PC-9 (cell line): Measurements from ENCODE around the gene SLC7A6. TPM values are rescaled to one million over a fixed set of nuclear protein-coding genes. Genes with fewer than 3 reads are reported as not detected.

Source experiments
- BruUV-seq: library from RNA; stranded (reverse); fragments of 400-500 nt; replicated peaks from 2 replicates; lab custom pipeline; 2021; lab: Mats Ljungman, UMichigan
- CTCF ChIA-PET: fragments of 300-600 bp; sonication (Branson Sonifier 250); formaldehyde crosslinking; loops from one replicate; lab custom pipeline; 2022; ENCODE audit warnings: antibody characterized with exemption; lab: Charles Lee
- POLR2A ChIA-PET: fragments of 300-600 bp; sonication (Branson Sonifier 250); formaldehyde crosslinking; loops from one replicate; lab custom pipeline; 2022; ENCODE audit warnings: antibody characterized with exemption; ENCODE audit not compliant: unreplicated experiment; lab: Charles Lee
- DNase-seq, 2 experiments: peaks; one replicate each; pipeline versions ENCODE4 v3.0.0 to v3.0.0-alpha.2; 2015 to 2022; ENCODE audit warnings: mixed read lengths in 1 of 2
- H2AFZ ChIP-seq: fragments of 200-600 bp; sonication (generic); 2 replicates; pipeline ENCODE4 v1.8.1; 2017; ENCODE audit warnings: antibody characterized with exemption
- H3F3A ChIP-seq: fragments of 200-600 bp; sonication (generic); 2 replicates; pipeline ENCODE4 v1.8.1; 2017; ENCODE audit warnings: antibody characterized with exemption, mild to moderate bottlenecking, low read depth; ENCODE audit not compliant: insufficient read depth
- H3K27ac ChIP-seq: fragments of 200-600 bp; sonication (generic); 2 replicates; pipeline ENCODE4 v1.6.1; 2016; ENCODE audit warnings: mixed run types
- H3K27me3 ChIP-seq: fragments of 200-600 bp; sonication (generic); 2 replicates; pipeline ENCODE4 v1.6.1; 2016; ENCODE audit warnings: low read depth, mixed run types; ENCODE audit not compliant: insufficient read depth
- H3K36me3 ChIP-seq: fragments of 200-600 bp; sonication (generic); 2 replicates; pipeline ENCODE4 v1.6.1; 2016; ENCODE audit warnings: low read depth, mixed run types
- H3K4me1 ChIP-seq: fragments of 200-600 bp; sonication (generic); replicated peaks from 2 replicates; pipeline ENCODE4 v1.6.1; 2016; ENCODE audit warnings: mixed run types; ENCODE audit not compliant: insufficient read depth
- H3K4me2 ChIP-seq: fragments of 200-600 bp; sonication (generic); 2 replicates; pipeline ENCODE4 v1.6.1; 2017; ENCODE audit warnings: mixed run types
- H3K4me3 ChIP-seq: fragments of 200-600 bp; sonication (generic); 2 replicates; pipeline ENCODE4 v1.6.1; 2016; ENCODE audit warnings: mixed run types
- H3K79me2 ChIP-seq: fragments of 200-600 bp; sonication (generic); 2 replicates; pipeline ENCODE4 v1.6.1; 2017; ENCODE audit warnings: low read depth, mixed run types
- H3K9me2 ChIP-seq: fragments of 200-600 bp; sonication (generic); 2 replicates; pipeline ENCODE4 v1.8.1; 2017; ENCODE audit warnings: mild to moderate bottlenecking; ENCODE audit not compliant: insufficient read depth
- H3K9me3 ChIP-seq: fragments of 200-600 bp; sonication (generic); 2 replicates; pipeline ENCODE4 v1.8.1; 2016; ENCODE audit warnings: low read depth; ENCODE audit not compliant: insufficient read depth
- H4K20me1 ChIP-seq: fragments of 200-600 bp; sonication (generic); 2 replicates; pipeline ENCODE4 v1.8.1; 2017; ENCODE audit not compliant: insufficient read depth
- EZH2 ChIP-seq: fragments of 200-600 bp; sonication (generic); IDR thresholded peaks from 2 replicates; pipeline ENCODE4 v1.8.0; 2017; ENCODE audit warnings: antibody characterized with exemption, low read depth
- intact Hi-C: fragments of 100-400 bp; cut with micrococcal nuclease; formaldehyde crosslinking; loops from one replicate; pipeline ENCODE4 v1.10.0; 2022; ENCODE audit not compliant: unreplicated experiment
- total RNA-seq: library from RNA; stranded (reverse); gene quantifications from 2 replicates; pipeline ENCODE4 v1.2.3, GENCODE V29; 2021
- TF ChIP-seq, protein P1 (sequence below): fragments of 200-600 bp; sonication (generic); conservative IDR thresholded peaks from 2 replicates; pipeline ENCODE4 v1.6.1; 2017; ENCODE audit warnings: mixed run types, antibody characterized with exemption, mild to moderate bottlenecking, moderate library complexity

SLC7A6 gene
- total RNA-seq, 1 experiment from 2014 or later: 44.7 TPM

DNA sequence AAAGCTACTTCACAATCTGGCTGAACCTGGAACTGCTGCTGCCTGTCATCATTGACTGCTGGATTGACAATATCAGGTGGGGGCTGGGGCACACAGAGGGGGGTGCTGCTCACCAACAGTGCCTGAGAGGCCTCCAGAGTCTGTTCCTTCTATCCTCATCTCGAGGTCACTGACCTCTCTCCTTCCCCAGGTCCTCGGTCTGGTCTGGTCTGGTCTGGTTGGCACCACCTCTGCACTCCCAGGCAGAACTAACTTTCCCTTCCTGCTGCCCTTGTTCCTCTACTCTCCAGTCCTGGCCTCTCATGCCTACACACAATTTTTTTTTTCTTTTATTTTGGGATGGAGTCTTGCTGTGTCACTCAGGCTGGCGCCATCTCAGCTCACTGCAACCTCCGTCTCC is 15.0 kb upstream of the SLC7A6 start:
- Histone ChIP-seq H3K79me2 (peaks cover 14% of the 10 kb centered on the region; the same call in 1 of the 2 replicates), H3K27me3 (no peaks in the 10 kb centered on the region), H3K4me1 (peaks cover 13% of the 10 kb centered on the region), H3K36me3 (no peaks in the 10 kb centered on the region), H3K4me2 (no peak overlapping the region), H4K20me1 (no peaks in the 10 kb centered on the region), H3F3A (no peaks in the 10 kb centered on the region), H3K9me2 (no peaks in the 10 kb centered on the region), H3K9me3 (no peaks in the 10 kb centered on the region), H3K27ac (no peak overlapping the region), H2AFZ (no peak overlapping the region), H3K4me3 (no peak overlapping the region)
- DNase-seq: no peak
- intact Hi-C loops: no loop called here
- POLR2A ChIA-PET: interaction anchor here (0.6 to 0.7 kb wide), 3 partner anchors 8 to 728 kb away, joined by 3 to 14 read pairs (median 6); no protein-coding TSS in a partner anchor
- TF ChIP-seq, protein P1, sequence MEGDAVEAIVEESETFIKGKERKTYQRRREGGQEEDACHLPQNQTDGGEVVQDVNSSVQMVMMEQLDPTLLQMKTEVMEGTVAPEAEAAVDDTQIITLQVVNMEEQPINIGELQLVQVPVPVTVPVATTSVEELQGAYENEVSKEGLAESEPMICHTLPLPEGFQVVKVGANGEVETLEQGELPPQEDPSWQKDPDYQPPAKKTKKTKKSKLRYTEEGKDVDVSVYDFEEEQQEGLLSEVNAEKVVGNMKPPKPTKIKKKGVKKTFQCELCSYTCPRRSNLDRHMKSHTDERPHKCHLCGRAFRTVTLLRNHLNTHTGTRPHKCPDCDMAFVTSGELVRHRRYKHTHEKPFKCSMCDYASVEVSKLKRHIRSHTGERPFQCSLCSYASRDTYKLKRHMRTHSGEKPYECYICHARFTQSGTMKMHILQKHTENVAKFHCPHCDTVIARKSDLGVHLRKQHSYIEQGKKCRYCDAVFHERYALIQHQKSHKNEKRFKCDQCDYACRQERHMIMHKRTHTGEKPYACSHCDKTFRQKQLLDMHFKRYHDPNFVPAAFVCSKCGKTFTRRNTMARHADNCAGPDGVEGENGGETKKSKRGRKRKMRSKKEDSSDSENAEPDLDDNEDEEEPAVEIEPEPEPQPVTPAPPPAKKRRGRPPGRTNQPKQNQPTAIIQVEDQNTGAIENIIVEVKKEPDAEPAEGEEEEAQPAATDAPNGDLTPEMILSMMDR: no peak
- no peak for TF ChIP-seq EZH2
- CTCF ChIA-PET: no interaction called here
- no TSS peak for BruUV-seq

DNA sequence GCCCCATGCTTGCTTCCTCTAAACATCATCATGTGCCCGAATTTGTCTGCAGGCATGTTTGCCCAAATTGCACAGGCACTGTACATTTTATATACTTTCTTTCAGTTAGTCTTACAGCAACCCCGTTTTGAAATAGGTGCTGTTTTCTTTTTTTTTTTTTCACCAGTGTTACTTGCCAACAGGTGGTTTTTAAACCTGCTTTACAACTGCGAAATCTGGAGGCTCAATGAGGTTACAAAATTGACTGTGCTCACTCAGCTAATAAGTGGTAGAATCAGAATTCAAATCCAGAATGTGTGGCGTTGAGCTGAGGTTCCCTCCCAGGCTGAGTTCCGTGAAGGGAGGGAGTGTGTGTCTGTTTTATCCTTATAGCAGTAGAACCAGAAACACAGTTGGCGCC is 13.4 kb upstream of the SLC7A6 start:
- BruUV-seq: no TSS peak
- peaks cover 11% of the 10 kb centered on the region; the same call in 1 of the 2 replicates for H3K79me2 ChIP-seq
- no peaks in the 10 kb centered on the region for H4K20me1 ChIP-seq
- H3K27me3 ChIP-seq: no peaks in the 10 kb centered on the region
- TF ChIP-seq, protein P1: no peak
- TF ChIP-seq EZH2: no peak
- H3K27ac ChIP-seq: no peak overlapping the region
- H3K4me3 ChIP-seq: no peak overlapping the region
- H2AFZ ChIP-seq: no peak overlapping the region
- no peaks in the 10 kb centered on the region for H3K36me3 ChIP-seq
- intact Hi-C loops: no loop called here
- peaks cover 5% of the 10 kb centered on the region; the same call in 1 of the 2 replicates for H3K4me1 ChIP-seq
- no peak overlapping the region for H3K4me2 ChIP-seq
- no peaks in the 10 kb centered on the region for H3K9me3 ChIP-seq
- ChIA-PET CTCF (interaction anchor here (0.7 kb wide), 1 partner anchor 752 kb away, joined by 5 read pairs; no protein-coding TSS in a partner anchor), POLR2A (no interaction called here)
- H3F3A ChIP-seq: no peaks in the 10 kb centered on the region
- H3K9me2 ChIP-seq: no peaks in the 10 kb centered on the region
- no peak for DNase-seq

DNA sequence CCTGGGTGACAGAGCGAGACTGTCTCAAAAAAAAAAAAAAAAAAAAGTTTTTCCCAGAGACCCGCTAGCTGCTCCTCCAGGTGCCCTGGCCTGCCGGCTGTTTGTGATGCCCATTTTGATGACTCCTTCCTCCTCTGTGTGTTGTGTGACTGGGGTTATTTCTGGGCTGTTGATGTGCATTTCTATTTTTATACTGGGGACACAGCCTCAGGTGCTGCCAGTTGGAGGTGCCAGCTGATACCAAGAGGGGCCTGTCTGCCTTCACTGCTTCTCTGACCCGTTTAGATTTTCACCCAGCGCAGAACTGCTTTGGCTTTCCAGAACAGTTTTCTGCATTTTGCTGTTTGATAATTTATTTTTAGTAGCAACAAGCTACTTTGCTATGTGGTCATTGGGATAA is 12.5 kb upstream of the SLC7A6 start:
- ChIA-PET POLR2A (no interaction called here), CTCF (no interaction called here)
- H2AFZ ChIP-seq: no peak overlapping the region
- no peak overlapping the region for H3K27ac ChIP-seq
- peaks cover 4% of the 10 kb centered on the region for H3K4me1 ChIP-seq
- no peaks in the 10 kb centered on the region for H3K9me3 ChIP-seq
- BruUV-seq: no TSS peak
- no peak overlapping the region for H3K4me3 ChIP-seq
- TF ChIP-seq, protein P1: no peak
- TF ChIP-seq EZH2: no peak
- H3K9me2 ChIP-seq: no peaks in the 10 kb centered on the region
- no peaks in the 10 kb centered on the region for H4K20me1 ChIP-seq
- H3K4me2 ChIP-seq: no peak overlapping the region
- no peak for DNase-seq
- peaks cover 3% of the 10 kb centered on the region for H3F3A ChIP-seq
- H3K36me3 ChIP-seq: no peaks in the 10 kb centered on the region
- H3K79me2 ChIP-seq: 0 out of 2 replicates have a peak, but pooled peaks cover 6% of the 10 kb centered on the region
- H3K27me3 ChIP-seq: no peaks in the 10 kb centered on the region
- intact Hi-C loops: no loop called here
